Regular cardiac myocyte (primary cell): ENCODE data around the gene IKBKG. TPM values are rescaled to one million over a fixed set of nuclear protein-coding genes. Genes with fewer than 3 reads are reported as not detected.

Experiments used
- total RNA-seq: library from RNA; depleted of rRNA; stranded (reverse); fragments of >200 nt; gene quantifications from 2 replicates; pipeline ENCODE4 v1.2.3, GENCODE V29; 2014

IKBKG gene
- 11.6 and 15.3 TPM in 2 replicates for total RNA-seq

GRCh38 chrX:154547245-154548027 lies at the start of gene IKBKG:
IKBKG (plus strand) TSS chrX:154547620; CDS start chrX:154552003, 4,383 bp downstream.

GRCh38 chrX:154515966-154516655 lies 31.3 kb upstream of the IKBKG start, which contains the start of gene FAM3A:
FAM3A (minus strand) TSS chrX:154516232; CDS start chrX:154515772, 460 bp downstream.

GRCh38 chrX:154546354-154547244 lies 821 bp upstream of the IKBKG start, which contains the start of gene G6PD:
G6PD (minus strand) TSS chrX:154546846; CDS start chrX:154546155, 691 bp downstream.

DNA sequence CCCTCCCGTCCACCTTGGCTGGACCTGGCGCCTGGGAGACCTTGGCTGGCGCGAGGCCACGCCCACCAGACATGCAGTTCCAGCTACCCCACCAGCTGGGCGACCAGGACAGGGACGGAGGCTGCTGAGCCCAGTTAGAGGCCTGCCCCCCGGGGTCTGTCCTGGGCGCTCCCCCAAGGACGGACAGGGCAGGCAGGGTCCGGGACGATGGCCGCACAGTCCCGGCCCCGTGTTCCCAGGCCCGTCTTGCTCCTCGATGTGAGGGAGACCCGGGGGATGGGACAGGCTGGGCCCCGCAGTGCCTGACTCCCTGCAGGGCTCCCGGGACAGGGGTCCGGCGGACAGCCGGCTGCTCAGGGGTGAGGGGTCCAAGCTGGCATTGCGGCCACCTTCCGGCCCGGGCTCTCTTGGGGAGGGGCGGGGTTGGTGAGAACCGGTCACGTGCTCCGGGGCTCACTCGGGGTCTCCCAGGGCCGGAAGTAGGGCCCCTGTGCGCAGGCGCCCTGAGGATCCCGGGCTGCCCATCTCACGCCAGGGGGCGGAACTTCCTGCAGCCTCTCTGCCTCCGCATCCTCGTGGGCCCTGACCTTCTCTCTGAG lies 37.3 kb downstream of the IKBKG start, which contains the start of gene CTAG1A:
Gene CTAG1A, plus strand, starts transcription at position 549 of the 599 bp plus-strand sequence. CDS start 74 bp downstream, outside the sequence.

Other genes with a start within 250 kb of the IKBKG start
- gene FLNA, start 173.0 kb upstream of the IKBKG start, total RNA-seq, result 2,015 and 2,065 TPM in 2 replicates
- 14.7 and 18.0 TPM in 2 replicates for gene EMD, start 168.3 kb upstream of the IKBKG start, total RNA-seq
- gene RPL10, start 149.2 kb upstream of the IKBKG start, total RNA-seq, result 2,943 and 5,659 TPM in 2 replicates
- gene DNASE1L1, start 138.4 kb upstream of the IKBKG start, total RNA-seq, result 62.6 and 66.7 TPM in 2 replicates
- 10.4 and 13.8 TPM in 2 replicates for gene TAFAZZIN, start 136.1 kb upstream of the IKBKG start, total RNA-seq
- gene ATP6AP1, start 118.9 kb upstream of the IKBKG start, total RNA-seq, result 45.4 and 59.8 TPM in 2 replicates
- gene GDI1, start 110.5 kb upstream of the IKBKG start, total RNA-seq, result 114 and 157 TPM in 2 replicates
- gene FAM50A, start 103.5 kb upstream of the IKBKG start, total RNA-seq, result 71.0 and 92.2 TPM in 2 replicates
- 16.3 and 23.8 TPM in 2 replicates for gene PLXNA3, start 89.3 kb upstream of the IKBKG start, total RNA-seq
- gene LAGE3, start 68.3 kb upstream of the IKBKG start, total RNA-seq, result 22.4 and 39.2 TPM in 2 replicates
- gene UBL4A, start 61.0 kb upstream of the IKBKG start, total RNA-seq, result 42.4 and 51.3 TPM in 2 replicates
- gene SLC10A3, start 57.0 kb upstream of the IKBKG start, total RNA-seq, result 20.3 and 26.8 TPM in 2 replicates
- gene FAM3A, start 31.4 kb upstream of the IKBKG start, total RNA-seq, result 31.6 and 35.5 TPM in 2 replicates
- gene G6PD, start 774 bp upstream of the IKBKG start, total RNA-seq, result 29.0 and 62.9 TPM in 2 replicates
- gene CTAG1A, start 37.5 kb downstream of the IKBKG start, total RNA-seq, result not detected in 2 replicates
- not detected in 2 replicates for gene CTAG1B, start 71.7 kb downstream of the IKBKG start, total RNA-seq
- gene CTAG2, start 106.0 kb downstream of the IKBKG start, total RNA-seq, result not detected in 2 replicates
- 7.3 and 20.0 TPM in 2 replicates for gene GAB3, start 203.5 kb downstream of the IKBKG start, total RNA-seq
- gene DKC1, start 215.2 kb downstream of the IKBKG start, total RNA-seq, result 37.5 and 92.8 TPM in 2 replicates